AG09309 (cell line): ENCODE measurements around the gene ZNF396.

Source experiments
- DNase-seq: peaks from one replicate; pipeline ENCODE4 v3.0.0-alpha.2; 2010; ENCODE audit warnings: low read depth
- H3K4me3 ChIP-seq: 2 replicates; pipeline ENCODE4 v1.5.1; 2011; ENCODE audit warnings: mild to moderate bottlenecking, low read depth, low read length, moderate library complexity; ENCODE audit not compliant: control insufficient read depth
- TF ChIP-seq, protein P1 (sequence below): IDR thresholded peaks from 2 replicates; pipeline ENCODE4 v1.5.1; 2011; ENCODE audit warnings: mild to moderate bottlenecking, low read depth, low read length, inconsistent platforms; ENCODE audit not compliant: insufficient read depth, control insufficient read depth; ENCODE audit errors: missing control alignments

ZNF396 gene

GRCh38 chr18:35334821-35335220 lies 42.3 kb downstream of the ZNF396 start:
- TF ChIP-seq, protein P1, sequence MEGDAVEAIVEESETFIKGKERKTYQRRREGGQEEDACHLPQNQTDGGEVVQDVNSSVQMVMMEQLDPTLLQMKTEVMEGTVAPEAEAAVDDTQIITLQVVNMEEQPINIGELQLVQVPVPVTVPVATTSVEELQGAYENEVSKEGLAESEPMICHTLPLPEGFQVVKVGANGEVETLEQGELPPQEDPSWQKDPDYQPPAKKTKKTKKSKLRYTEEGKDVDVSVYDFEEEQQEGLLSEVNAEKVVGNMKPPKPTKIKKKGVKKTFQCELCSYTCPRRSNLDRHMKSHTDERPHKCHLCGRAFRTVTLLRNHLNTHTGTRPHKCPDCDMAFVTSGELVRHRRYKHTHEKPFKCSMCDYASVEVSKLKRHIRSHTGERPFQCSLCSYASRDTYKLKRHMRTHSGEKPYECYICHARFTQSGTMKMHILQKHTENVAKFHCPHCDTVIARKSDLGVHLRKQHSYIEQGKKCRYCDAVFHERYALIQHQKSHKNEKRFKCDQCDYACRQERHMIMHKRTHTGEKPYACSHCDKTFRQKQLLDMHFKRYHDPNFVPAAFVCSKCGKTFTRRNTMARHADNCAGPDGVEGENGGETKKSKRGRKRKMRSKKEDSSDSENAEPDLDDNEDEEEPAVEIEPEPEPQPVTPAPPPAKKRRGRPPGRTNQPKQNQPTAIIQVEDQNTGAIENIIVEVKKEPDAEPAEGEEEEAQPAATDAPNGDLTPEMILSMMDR: no peak
- H3K4me3 ChIP-seq: no peak overlapping the region
- peak; percentile 34 for DNase-seq

DNA sequence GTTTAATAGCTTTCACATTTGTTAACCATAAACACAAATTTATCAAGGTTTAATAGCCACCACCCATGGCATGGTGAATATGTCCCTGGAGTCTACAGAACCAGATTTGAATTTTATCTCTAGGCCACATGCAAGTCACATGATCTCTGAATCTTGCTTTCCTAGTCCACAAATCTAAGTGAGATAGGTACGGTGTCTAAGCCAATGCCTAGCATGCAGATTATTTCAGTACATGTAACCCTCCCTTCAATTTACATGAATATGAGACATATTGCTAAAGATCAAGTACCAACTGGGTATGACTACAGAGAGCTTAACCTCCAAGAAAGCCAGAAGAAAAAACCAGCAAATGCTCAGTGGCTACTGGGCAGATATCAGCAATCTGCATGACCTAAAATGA lies 42.9 kb downstream of the ZNF396 start:
- no peak for DNase-seq
- no peak overlapping the region for H3K4me3 ChIP-seq
- TF ChIP-seq, protein P1: no peak

DNA sequence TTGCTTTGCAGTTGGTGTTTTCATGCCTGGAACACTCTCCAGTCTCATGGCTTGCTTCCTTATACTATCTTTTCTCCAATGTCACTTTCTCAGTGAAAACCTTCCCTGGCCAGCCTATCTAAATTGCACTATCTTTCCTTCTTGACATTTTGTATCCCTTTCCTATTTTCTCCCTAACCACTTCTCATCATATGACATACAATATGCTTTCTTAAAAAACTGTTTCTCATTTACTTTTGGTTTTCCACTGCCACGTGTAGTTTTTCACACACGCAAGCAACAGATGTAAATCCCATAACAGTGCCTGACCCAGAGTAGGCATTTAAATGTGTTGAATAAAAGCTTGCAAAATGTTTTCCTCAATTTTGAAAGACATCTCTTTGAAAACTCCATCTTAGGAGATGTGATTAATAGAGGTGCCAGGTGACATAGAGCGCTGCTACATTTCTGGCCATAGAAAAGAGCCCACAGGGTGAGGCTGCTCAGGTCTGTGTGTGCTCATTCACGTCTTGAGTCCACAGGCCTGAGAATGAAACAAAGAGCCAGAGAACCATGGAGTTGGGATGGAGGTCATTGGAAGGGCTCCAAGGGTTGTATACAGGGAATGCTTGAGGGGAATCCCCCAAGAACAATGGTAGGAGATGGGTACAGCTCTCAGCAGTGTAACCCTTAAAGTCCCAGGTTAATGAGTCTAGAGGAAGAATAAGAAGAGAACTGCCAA lies 45.6 kb downstream of the ZNF396 start:
- no peak for DNase-seq
- no peak overlapping the region for H3K4me3 ChIP-seq
- TF ChIP-seq, protein P1: no peak

GRCh38 chr18:35328868-35329267 lies 48.3 kb downstream of the ZNF396 start:
- DNase-seq: no peak
- TF ChIP-seq, protein P1: no peak
- no peak overlapping the region for H3K4me3 ChIP-seq

DNA sequence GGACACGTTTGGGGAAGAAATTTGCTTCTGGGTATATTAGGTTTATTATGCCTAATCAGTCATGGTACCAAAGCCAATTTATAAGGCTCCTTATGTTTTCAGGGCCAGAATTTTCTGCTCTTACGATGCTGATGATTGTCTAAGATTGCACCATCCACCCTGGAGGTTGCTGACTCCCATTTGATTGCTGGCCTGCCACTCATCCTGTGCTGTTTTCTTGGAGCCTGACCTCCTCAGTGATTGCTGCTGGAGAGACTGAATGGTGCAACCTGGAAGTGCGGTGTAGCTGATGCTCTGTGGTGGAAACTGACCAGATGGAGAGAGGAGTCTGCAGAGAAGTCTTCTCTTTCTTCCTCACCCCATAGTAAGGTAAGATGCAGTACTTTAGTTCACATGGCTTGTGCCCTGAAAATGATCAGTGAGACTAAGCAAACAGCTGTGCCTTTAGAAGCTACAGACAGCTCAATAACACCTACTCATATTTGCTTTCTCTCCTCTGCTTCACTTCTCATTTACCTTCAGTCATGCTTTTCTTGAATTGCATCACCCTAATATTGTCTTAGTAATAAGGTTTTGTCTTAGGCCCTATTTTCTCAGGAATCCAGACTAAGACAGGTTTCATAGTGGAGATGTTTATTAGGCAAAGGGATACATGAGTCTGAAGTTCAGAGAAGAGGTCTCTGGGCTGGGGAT lies 50.3 kb downstream of the ZNF396 start:
- no peak for DNase-seq
- TF ChIP-seq, protein P1: no peak
- no peak overlapping the region for H3K4me3 ChIP-seq

- no peak for DNase-seq
- H3K4me3 ChIP-seq: no peak overlapping the region
- TF ChIP-seq, protein P1: no peak
Observed at GRCh38 chr18:35324926-35325655, 52.0 kb downstream of the ZNF396 start.
